Breast epithelium (tissue), 3 donors: ENCODE results near the gene ZNF574.

Experiments used
- CTCF ChIP-seq, 3 donors: fragments of 450-650 bp; IDR thresholded peaks; one replicate each; pipeline ENCODE4 v1.5.1; 2016 to 2017; ENCODE audit warnings: antibody characterized with exemption in 3 of 3, mild to moderate bottlenecking in 3 of 3, moderate library complexity in 3 of 3
- POLR2A ChIP-seq: fragments of 450-650 bp; IDR thresholded peaks from one replicate; pipeline ENCODE4 v1.6.1; 2016; ENCODE audit warnings: antibody characterized with exemption, mild to moderate bottlenecking, moderate library complexity

GRCh38 chr19:42062381-42062780 is 13.6 kb upstream of the ZNF574 start:
- TF ChIP-seq CTCF (IDR thresholded peaks at IDR 0.05) (no peak), POLR2A (no peak)
